Hematopoietic multipotent progenitor cell treated with erythropoietin and hydrocortisone succinate and interleukin-3 and kit ligand, for 6 days (in vitro differentiated cells): ENCODE data around the gene OCIAD1.
A peak's percentile ranks its signal among the peaks of the same experiment; 100 is the strongest.

ENCODE experiments used
- DNase-seq: peaks from one replicate; pipeline ENCODE4 v3.0.0-alpha.2; 2015

The OCIAD1 gene

GRCh38 chr4:48898733-48899431 is 68.0 kb downstream of the OCIAD1 start:
- DNase-seq: peak; percentile 87

GRCh38 chr4:48899432-48899749 is 68.5 kb downstream of the OCIAD1 start:
- DNase-seq: no peak

GRCh38 chr4:48899950-48900349 is 69.1 kb downstream of the OCIAD1 start:
- DNase-seq: no peak

- DNase-seq: no peak
Observed at GRCh38 chr4:48901196-48901595, 70.3 kb downstream of the OCIAD1 start.

- DNase-seq: no peak
Observed at GRCh38 chr4:48902266-48902665, 71.4 kb downstream of the OCIAD1 start.

- DNase-seq: no peak
Observed at GRCh38 chr4:48904101-48904500, 73.2 kb downstream of the OCIAD1 start.

GRCh38 chr4:48904541-48905142 is 73.8 kb downstream of the OCIAD1 start:
- no peak for DNase-seq

GRCh38 chr4:48905363-48906015 is 74.6 kb downstream of the OCIAD1 start:
- DNase-seq: no peak

- DNase-seq: peak; percentile 92
Observed at GRCh38 chr4:48906206-48907173, 75.6 kb downstream of the OCIAD1 start, which contains the start of gene OCIAD2. OCIAD2 (minus strand) TSS chr4:48906774; CDS start chr4:48904549, 2,225 bp downstream.

- no peak for DNase-seq
Observed at GRCh38 chr4:48907706-48908477, 77.0 kb downstream of the OCIAD1 start.

- no peak for DNase-seq
Observed at GRCh38 chr4:48908687-48909086, 77.8 kb downstream of the OCIAD1 start.

GRCh38 chr4:48909697-48910096 is 78.8 kb downstream of the OCIAD1 start:
- DNase-seq: no peak

- DNase-seq: no peak
Observed at GRCh38 chr4:48910511-48910910, 79.6 kb downstream of the OCIAD1 start.
